H1 (cell line): ENCODE results near the gene SMPDL3B. TPM values are rescaled to one million over a fixed set of nuclear protein-coding genes. Genes with fewer than 3 reads are reported as not detected.

ENCODE experiments used
- ASH2L ChIP-seq: fragments of 200-600, 300-600 bp; sonication (generic); IDR thresholded peaks from one replicate; pipeline ENCODE4 v1.7.1; 2017; ENCODE audit warnings: low read length
- BACH1 ChIP-seq: IDR thresholded peaks from 2 replicates; pipeline ENCODE4 v1.6.1; 2012; ENCODE audit warnings: low read length, improper control_type of control experiment
- CHD1 ChIP-seq: IDR thresholded peaks from 2 replicates; pipeline ENCODE4 v1.6.1; 2012; ENCODE audit warnings: low read depth, low read length, improper control_type of control experiment
- CREB1 ChIP-seq: IDR thresholded peaks from 2 replicates; pipeline ENCODE4 v1.6.1; 2012; ENCODE audit warnings: inconsistent platforms
- CTBP2 ChIP-seq: IDR thresholded peaks from 2 replicates; pipeline ENCODE4 v1.7.0; 2011; ENCODE audit warnings: borderline replicate concordance, mild to moderate bottlenecking, moderate library complexity, mixed read lengths, low read length; ENCODE audit not compliant: insufficient read depth, insufficient read length
- E2F6 ChIP-seq: IDR thresholded peaks from 2 replicates; pipeline ENCODE4 v1.6.1; 2012; ENCODE audit warnings: inconsistent platforms
- EGR1 ChIP-seq: IDR thresholded peaks from 2 replicates; pipeline ENCODE4 v1.6.1; 2011; ENCODE audit warnings: low read depth, low read length, borderline replicate concordance
- EZH2 ChIP-seq: fragments of 200-600 bp; sonication (generic); IDR thresholded peaks from 2 replicates; pipeline ENCODE4 v1.7.1; 2012; ENCODE audit warnings: low read depth, mild to moderate bottlenecking, moderate library complexity, low read length, inconsistent platforms; ENCODE audit not compliant: severe bottlenecking
- GABPA ChIP-seq: IDR thresholded peaks from 2 replicates; pipeline ENCODE4 v1.6.1; 2011; ENCODE audit warnings: mild to moderate bottlenecking, low read length, moderate library complexity, borderline replicate concordance; ENCODE audit not compliant: insufficient read depth
- GTF2F1 ChIP-seq: IDR thresholded peaks from 2 replicates; pipeline ENCODE4 v1.6.1; 2012; ENCODE audit warnings: low read depth, low read length, improper control_type of control experiment, borderline replicate concordance
- JUN ChIP-seq: IDR thresholded peaks from 2 replicates; pipeline ENCODE4 v1.6.1; 2011; ENCODE audit warnings: low read depth, mild to moderate bottlenecking, improper control_type of control experiment, low read length
- JUND ChIP-seq: IDR thresholded peaks from 2 replicates; pipeline ENCODE4 v1.6.1; 2011; ENCODE audit warnings: mild to moderate bottlenecking, improper control_type of control experiment, low read length
- KDM4A ChIP-seq: IDR thresholded peaks from one replicate; pipeline ENCODE4 v1.7.1; 2012; ENCODE audit warnings: low read depth, mild to moderate bottlenecking, moderate library complexity, low read length, inconsistent platforms; ENCODE audit not compliant: severe bottlenecking
- MAFK ChIP-seq: IDR thresholded peaks from 2 replicates; pipeline ENCODE4 v1.6.1; 2012; ENCODE audit warnings: low read depth, mild to moderate bottlenecking, improper control_type of control experiment, low read length
- NANOG ChIP-seq: IDR thresholded peaks from 2 replicates; pipeline ENCODE4 v1.6.1; 2011; ENCODE audit warnings: low read length, low read depth, mild to moderate bottlenecking, inconsistent platforms; ENCODE audit not compliant: insufficient read depth, poor library complexity, severe bottlenecking
- POLR2A ChIP-seq, 2 experiments: IDR thresholded peaks; 1 replicate in 1 of 2; 2 replicates in 1 of 2; pipeline ENCODE4 v1.6.1; 2011; ENCODE audit warnings: low read depth in 2 of 2, low read length in 2 of 2, mild to moderate bottlenecking in 2 of 2; ENCODE audit errors: control extremely low read depth in 1 of 2
- RBBP5 ChIP-seq: IDR thresholded peaks from 2 replicates; pipeline ENCODE4 v1.7.1; 2012; ENCODE audit warnings: low read depth, mild to moderate bottlenecking, inconsistent platforms, low read length, moderate library complexity, borderline replicate concordance
- SP1 ChIP-seq: IDR thresholded peaks from 2 replicates; pipeline ENCODE4 v1.6.1; 2011; ENCODE audit warnings: low read depth, low read length
- SP2 ChIP-seq: IDR thresholded peaks from 2 replicates; pipeline ENCODE4 v1.6.1; 2012; ENCODE audit warnings: mild to moderate bottlenecking, low read length, inconsistent platforms
- SUZ12 ChIP-seq: fragments of 200-600 bp; sonication (generic); IDR thresholded peaks from 2 replicates; pipeline ENCODE4 v1.6.1; 2012; ENCODE audit warnings: mild to moderate bottlenecking, inconsistent platforms, low read length, moderate library complexity, mixed read lengths
- TAF7 ChIP-seq: optimal IDR thresholded peaks from 2 replicates; pipeline ENCODE3; 2011; ENCODE audit warnings: low read depth, mild to moderate bottlenecking, inconsistent platforms, low read length, moderate library complexity, borderline replicate concordance
- TCF12 ChIP-seq: IDR thresholded peaks from 2 replicates; pipeline ENCODE4 v1.6.1; 2011; ENCODE audit warnings: low read depth, mild to moderate bottlenecking, low read length
- TEAD4 ChIP-seq: IDR thresholded peaks from 2 replicates; pipeline ENCODE4 v1.6.1; 2012; ENCODE audit warnings: low read depth, low read length, inconsistent platforms, mixed read lengths
- ZNF274 ChIP-seq: IDR thresholded peaks from 2 replicates; pipeline ENCODE4 v1.7.0; 2012; ENCODE audit warnings: low read length, borderline replicate concordance; ENCODE audit errors: extremely low read depth
- polyA plus RNA-seq, 7 experiments: library from polyadenylated mRNA; depleted of rRNA in 3 of 7; stranded (reverse) in 5 of 7; unstranded in 2 of 7; fragments of >200 nt in 5 of 7; fragments of 200-250 nt in 2 of 7; gene quantifications; 1 replicate in 5 of 7; 2 replicates in 1 of 7; 4 replicates in 1 of 7; pipeline versions ENCODE4 v1.2.1 to v1.2.3, GENCODE V29; 2011 to 2013; ENCODE audit warnings: missing spikeins in 2 of 7, mixed read lengths in 2 of 7
- total RNA-seq: library from RNA; stranded (reverse); fragmentation: NEBNext Ultra II Directional; extraction: Animal tissue kit (Norgen Biotek cat#: 25700); gene quantifications from 2 replicates; pipeline ENCODE4 v1.2.1, GENCODE V29; 2021

SMPDL3B gene
- total and polyA plus RNA-seq, 2 of the 8 experiments (the other 6 are each of a cell fraction or from before 2014, with no cell fraction given): 54.7 to 143 TPM

DNA sequence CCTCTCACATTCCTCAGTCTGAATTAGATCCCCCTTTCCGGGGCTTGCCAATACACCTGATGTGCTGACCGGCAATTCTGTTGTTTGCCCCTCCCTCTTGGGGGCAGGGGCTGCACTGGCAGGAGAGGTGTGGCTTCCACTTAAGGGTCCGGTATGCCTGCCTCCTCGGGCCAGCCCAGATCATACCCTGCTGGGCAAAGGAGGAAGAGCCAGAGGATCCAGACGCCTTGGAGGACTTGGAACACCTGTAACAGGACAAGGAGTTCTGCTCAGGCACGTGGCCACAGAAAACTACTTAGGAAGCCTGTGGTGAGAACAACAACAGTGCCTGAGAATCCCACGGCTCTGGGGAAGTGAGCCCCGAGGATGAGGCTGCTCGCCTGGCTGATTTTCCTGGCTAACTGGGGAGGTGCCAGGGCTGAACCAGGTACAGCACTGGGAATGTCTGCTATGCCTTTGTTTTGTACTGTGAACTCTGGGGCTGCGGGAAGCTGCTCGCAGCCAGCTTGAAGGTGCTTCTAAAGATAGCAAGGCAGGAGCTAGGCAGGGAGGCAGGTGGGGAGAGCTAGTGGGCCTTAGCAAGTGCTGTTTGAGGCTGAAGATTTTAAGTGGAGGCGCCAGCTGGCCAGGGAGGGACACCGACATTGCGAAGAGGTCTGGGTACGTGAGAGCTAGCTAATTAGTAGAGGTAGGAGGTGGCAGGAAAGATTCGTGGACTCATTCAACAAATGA lies at the start of gene SMPDL3B (continued):
- TF ChIP-seq E2F6: peak; percentile 49; the same call in 1 of the 2 replicates
- TF ChIP-seq SP1: peak; percentile 49; the same call in 1 of the 2 replicates
- TF ChIP-seq EGR1: no peak
- TF ChIP-seq NANOG: no peak
- no peak for TF ChIP-seq ZNF274
- peak; percentile 66; the same call in 1 of the 2 replicates for TF ChIP-seq TEAD4
- no peak for TF ChIP-seq EZH2
- TF ChIP-seq SUZ12: no peak
- TF ChIP-seq BACH1: no peak
- TF ChIP-seq TAF7: peak; percentile 77
- TF ChIP-seq CREB1: no peak
- no peak for TF ChIP-seq CHD1
- no peak for TF ChIP-seq JUND
- TF ChIP-seq MAFK: no peak; the same call in 1 of the 2 replicates
- no peak for TF ChIP-seq GABPA
- TF ChIP-seq ASH2L: no peak
- TF ChIP-seq SP2: no peak
- no peak for TF ChIP-seq JUN
- TF ChIP-seq CTBP2: no peak
- peak; percentile 72 to 91 for TF ChIP-seq POLR2A (IDR thresholded peaks at IDR 0.05; ENCODE audit: control extremely low read depth in 1 of 2, low read depth in 2 of 2, low read length in 2 of 2)
- no peak for TF ChIP-seq KDM4A
- TF ChIP-seq RBBP5: no peak
- 0 out of 2 replicates have a peak, but pooled peaks have one; percentile 52 for TF ChIP-seq TCF12
- TF ChIP-seq GTF2F1: no peak
